MG63 (cell line): ENCODE measurements around the gene UCHL3. TPM values are rescaled to one million over a fixed set of nuclear protein-coding genes. Genes with fewer than 3 reads are reported as not detected.

ENCODE experiments used
- DNase-seq: peaks from one replicate; pipeline ENCODE4 v3.0.0-alpha.2; 2020
- H3K27me3 ChIP-seq: fragments of 250-450 bp; sonication (Bioruptor Pico); 2 replicates; pipeline ENCODE4 v1.5.1; 2020; ENCODE audit warnings: mild to moderate bottlenecking, moderate library complexity
- H3K36me3 ChIP-seq: fragments of 250-450 bp; sonication (Bioruptor Pico); 2 replicates; pipeline ENCODE4 v1.5.1; 2020; ENCODE audit warnings: mild to moderate bottlenecking, moderate library complexity
- H3K4me3 ChIP-seq: fragments of 250-450 bp; sonication (Bioruptor Pico); 2 replicates; pipeline ENCODE4 v1.5.1; 2020; ENCODE audit warnings: mild to moderate bottlenecking, moderate library complexity
- H3K9me3 ChIP-seq: fragments of 250-450 bp; sonication (Bioruptor Pico); 2 replicates; pipeline ENCODE4 v1.5.1; 2020; ENCODE audit warnings: mild to moderate bottlenecking, moderate library complexity
- total RNA-seq: library from RNA; depleted of rRNA; stranded (reverse); fragments of >200 nt; shearing (Covaris generic); gene quantifications from 2 replicates; pipeline ENCODE4 v1.2.3, GENCODE V29; 2014; ENCODE audit warnings: low replicate concordance; rRNA removed

UCHL3 gene
- total RNA-seq, 1 experiment from 2014 or later, result 68.4 TPM

DNA sequence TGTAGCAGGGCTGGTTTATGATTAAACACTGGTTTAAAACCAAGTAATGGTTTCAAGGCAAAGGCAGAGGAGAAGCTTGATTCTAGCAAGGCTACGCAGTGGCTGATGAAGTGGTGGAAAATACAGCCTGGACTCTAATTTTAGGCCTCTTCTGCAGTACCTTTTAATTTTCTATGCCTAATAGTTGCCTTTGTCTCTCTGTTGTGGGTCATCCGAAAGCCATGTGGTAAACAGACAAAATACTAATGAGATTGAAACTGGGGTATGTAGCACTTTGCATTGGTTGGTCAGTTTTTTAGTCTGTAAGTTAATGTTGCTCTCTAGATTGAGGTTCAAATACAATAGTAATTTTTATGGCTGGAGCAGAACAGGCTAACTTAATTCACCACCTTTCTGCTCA, 89.9 kb downstream of the UCHL3 start:
- no peak for DNase-seq
- no peaks in the 10 kb centered on the region for H3K27me3 ChIP-seq
- no peaks in the 10 kb centered on the region for H3K9me3 ChIP-seq
- peak overlapping the region; percentile 73 for H3K4me3 ChIP-seq
- peaks cover 65% of the 10 kb centered on the region for H3K36me3 ChIP-seq

DNA sequence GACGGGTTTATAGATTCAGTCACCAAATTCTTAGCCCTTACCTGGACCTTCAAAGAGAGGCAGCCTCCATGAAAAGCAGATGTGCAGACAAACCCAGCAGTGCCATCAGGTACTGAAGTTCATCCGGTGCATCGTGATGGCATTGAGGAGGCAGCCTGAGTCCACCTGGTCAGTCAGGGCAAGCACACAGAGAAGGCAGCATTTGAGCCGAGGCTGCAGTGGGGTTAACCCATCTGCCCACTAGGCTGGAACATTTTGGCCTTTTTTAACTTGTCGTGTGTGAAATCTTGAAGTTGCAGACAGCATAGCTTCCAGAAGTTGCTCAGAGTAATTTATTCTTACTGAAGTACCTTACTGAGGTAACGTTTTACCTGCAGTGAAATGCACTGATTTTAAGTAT, 91.4 kb downstream of the UCHL3 start:
- no peaks in the 10 kb centered on the region for H3K9me3 ChIP-seq
- H3K4me3 ChIP-seq, result no peak overlapping the region
- H3K36me3 ChIP-seq, result peaks cover 79% of the 10 kb centered on the region
- DNase-seq, result no peak
- H3K27me3 ChIP-seq, result no peaks in the 10 kb centered on the region

DNA sequence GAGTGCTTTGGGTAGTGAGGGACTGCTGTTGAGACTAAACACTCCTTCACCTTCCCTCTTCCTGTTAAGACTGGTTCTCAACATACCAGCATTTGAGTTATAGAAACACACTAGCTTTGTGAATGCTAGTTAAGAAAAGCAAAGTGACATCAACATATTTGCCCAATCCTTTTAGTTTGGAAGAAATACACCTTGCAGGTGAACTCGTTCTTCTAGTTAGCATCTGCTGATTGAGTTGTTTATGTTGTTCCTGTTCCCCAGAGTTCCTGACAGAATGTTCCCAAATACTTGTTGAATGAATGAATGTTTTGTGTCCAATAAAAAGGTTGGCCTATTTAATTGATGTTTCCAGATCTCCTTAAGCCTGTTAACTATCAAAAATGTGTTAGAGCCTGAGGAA, 93.6 kb downstream of the UCHL3 start:
- Histone ChIP-seq H3K36me3 (peaks cover 88% of the 10 kb centered on the region), H3K4me3 (no peak overlapping the region), H3K27me3 (no peaks in the 10 kb centered on the region), H3K9me3 (no peaks in the 10 kb centered on the region)
- DNase-seq, result no peak

DNA sequence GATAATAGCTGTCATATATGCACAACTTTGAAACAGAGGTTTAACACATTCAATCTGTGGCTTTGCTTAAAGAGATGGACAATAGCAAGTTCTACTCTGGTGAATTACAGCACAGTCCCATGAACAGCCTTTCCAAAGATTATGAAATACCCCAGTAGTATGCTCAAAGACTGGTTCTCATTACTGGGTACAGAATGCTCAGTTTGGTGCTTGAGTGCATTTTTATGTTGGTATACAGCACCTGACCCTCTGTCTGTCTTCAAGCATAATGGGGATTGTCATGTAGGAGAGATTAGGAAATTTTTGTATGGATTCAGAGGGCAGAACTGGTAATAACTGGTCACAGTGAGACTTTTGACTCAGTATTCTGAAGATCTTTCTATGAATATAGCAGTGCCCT, 94.1 kb downstream of the UCHL3 start:
- DNase-seq, result no peak
- peaks cover 88% of the 10 kb centered on the region for H3K36me3 ChIP-seq
- no peaks in the 10 kb centered on the region for H3K27me3 ChIP-seq
- H3K9me3 ChIP-seq, result no peaks in the 10 kb centered on the region
- no peak overlapping the region for H3K4me3 ChIP-seq

DNA sequence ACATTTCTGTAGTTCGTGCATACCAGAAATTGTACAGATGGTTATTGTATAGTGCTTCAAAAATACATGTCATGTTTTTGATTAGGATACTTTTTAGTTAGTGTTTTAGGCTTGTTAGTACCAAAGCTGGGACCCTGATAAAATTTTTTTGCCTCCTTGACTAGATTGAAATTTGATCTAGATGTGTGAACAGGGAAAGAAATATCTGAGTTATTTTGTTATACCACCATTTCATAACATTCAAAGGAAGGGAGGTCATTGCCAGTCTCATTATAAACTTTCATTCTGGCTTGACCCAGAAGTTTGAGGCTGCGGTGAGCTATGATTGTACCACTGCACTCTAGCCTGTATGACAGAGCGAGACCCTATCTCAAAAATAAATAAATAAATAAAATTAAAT, 95.5 kb downstream of the UCHL3 start:
- Histone ChIP-seq H3K9me3 (no peaks in the 10 kb centered on the region), H3K4me3 (no peak overlapping the region), H3K36me3 (peaks cover 87% of the 10 kb centered on the region), H3K27me3 (no peaks in the 10 kb centered on the region)
- no peak for DNase-seq

DNA sequence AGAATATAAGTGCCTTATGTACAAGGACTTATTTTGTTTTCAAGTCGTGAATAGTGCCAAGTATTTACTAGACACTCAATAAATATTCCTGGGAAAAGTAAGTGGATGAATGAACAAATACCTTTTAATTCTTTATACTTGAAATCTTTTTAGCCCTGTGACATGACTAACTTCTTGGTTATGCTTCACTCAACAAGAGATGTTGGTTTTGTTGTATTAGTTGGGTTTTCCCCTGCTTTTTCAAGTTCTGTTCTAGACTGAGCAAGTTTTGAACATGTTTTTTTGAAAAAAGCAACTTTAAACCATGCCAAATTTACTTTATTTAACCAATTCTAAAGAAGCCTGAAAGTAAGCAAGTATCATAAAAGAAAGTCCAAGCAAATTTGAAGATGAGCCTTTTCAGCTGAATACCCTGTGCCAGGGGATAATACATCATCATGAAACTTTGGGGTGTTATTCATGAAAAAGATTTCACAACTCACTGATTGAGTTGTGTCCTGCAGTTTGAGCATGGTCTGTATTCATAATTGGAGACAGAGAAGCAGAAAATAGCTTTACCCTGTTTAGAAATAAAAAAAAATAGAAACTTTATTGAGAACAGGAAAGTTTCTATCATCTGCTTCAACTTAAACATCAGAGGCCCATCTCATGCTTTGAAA, 97.7 kb downstream of the UCHL3 start:
- Histone ChIP-seq H3K27me3 (no peaks in the 10 kb centered on the region), H3K9me3 (no peaks in the 10 kb centered on the region), H3K4me3 (no peak overlapping the region), H3K36me3 (peaks cover 83% of the 10 kb centered on the region)
- no peak for DNase-seq

DNA sequence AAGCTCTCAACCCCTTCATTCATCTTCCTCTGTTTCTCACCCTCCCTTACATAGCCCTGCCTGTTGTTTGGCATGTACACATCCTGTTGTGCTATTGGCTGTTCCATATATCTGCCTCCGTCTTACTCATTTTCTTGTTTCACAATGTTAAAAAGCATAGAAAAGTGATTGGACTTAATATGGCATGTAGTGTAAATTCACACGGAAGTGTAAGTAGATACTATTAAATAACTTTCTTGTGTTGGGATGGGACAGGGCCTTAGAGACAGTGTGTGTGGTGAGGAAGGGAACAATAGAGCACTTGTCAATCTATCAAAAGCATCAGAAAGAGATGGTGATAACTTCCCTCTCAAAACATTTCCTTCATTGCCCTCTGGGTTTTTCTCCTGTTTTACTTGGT, 98.9 kb downstream of the UCHL3 start:
- DNase-seq, result no peak
- no peak overlapping the region for H3K4me3 ChIP-seq
- H3K27me3 ChIP-seq, result no peaks in the 10 kb centered on the region
- H3K9me3 ChIP-seq, result no peaks in the 10 kb centered on the region
- peaks cover 79% of the 10 kb centered on the region for H3K36me3 ChIP-seq

DNA sequence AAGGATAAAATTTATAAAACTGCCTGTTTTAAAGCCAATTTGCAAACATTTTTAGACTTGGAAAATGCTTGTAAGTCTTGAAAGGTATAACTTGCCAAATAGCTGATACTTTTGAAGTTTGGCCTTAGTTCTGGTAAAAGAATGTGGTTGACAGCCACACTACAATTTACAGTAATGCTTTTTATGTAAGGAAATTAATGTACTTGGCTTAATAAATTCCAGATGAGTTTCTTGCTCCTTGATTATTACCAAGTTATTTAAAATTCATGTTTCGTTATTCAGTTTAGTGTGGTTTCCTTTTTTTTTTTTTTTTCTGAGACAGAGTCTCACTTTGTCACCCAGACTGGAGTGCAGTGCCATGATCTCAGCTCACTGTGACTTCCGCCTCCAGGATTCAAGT, 101.4 kb downstream of the UCHL3 start:
- Histone ChIP-seq H3K27me3 (no peaks in the 10 kb centered on the region), H3K4me3 (no peak overlapping the region), H3K36me3 (peaks cover 79% of the 10 kb centered on the region), H3K9me3 (no peaks in the 10 kb centered on the region)
- no peak for DNase-seq

DNA sequence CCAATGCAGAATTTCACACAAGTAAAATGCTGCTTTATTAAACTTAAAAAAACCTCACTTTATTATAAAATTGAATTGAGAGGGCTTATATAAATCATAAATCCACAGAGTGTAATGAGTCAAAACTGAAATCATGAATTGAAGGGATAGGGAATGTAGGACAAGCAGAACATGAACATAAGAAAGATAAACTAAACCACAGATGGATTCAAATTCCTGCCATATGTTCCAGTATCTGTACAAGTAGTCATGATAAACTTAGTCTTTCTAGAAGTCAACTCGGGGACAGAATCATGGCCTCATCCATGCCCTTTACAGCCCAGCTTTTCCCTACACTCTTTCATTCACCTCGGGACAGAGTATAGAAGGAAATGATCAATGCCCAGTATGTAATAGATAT, 103.1 kb downstream of the UCHL3 start:
- Histone ChIP-seq H3K27me3 (no peaks in the 10 kb centered on the region), H3K36me3 (peaks cover 70% of the 10 kb centered on the region), H3K9me3 (no peaks in the 10 kb centered on the region), H3K4me3 (no peak overlapping the region)
- no peak for DNase-seq

Other genes with a start within 250 kb of the UCHL3 start
- 9.2 and 18.8 TPM in 2 replicates for gene TBC1D4, start 67.6 kb upstream of the UCHL3 start, total RNA-seq
- 72.1 and 744 TPM in 2 replicates for gene COMMD6, start 11.9 kb upstream of the UCHL3 start, total RNA-seq
- 100 and 193 TPM in 2 replicates for gene LMO7, start 86.5 kb downstream of the UCHL3 start, total RNA-seq